Measurements from ENCODE around the gene SEMA5B. TPM values are rescaled to one million over a fixed set of nuclear protein-coding genes. Genes with fewer than 3 reads are reported as not detected.

The SEMA5B gene
- total RNA-seq, 2 donors from 2014 or later, result 0.15 to 0.59 TPM

DNA sequence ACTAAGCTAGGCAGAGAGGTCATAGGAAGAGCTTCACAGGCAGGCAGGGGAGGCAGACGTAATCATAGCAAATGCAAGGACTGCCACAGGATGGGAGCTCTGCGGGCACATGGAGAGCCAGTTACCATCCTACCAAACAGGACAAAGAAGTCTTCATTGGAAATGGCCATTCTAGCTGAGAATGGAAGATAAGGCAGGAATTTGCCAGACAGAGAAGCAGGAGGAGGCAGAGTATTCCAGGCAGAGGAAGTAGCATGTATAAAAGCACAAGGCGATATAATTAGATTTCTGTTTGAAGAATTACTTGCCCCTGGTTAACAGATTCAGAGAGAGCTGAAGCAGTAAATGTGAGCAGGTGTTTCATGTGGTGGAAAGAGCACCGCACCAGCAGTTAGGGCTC is 3.5 kb upstream of the SEMA5B start:
- ATAC-seq (no peak), DNase-seq (no peak)
- intact Hi-C loops (cut with DNase I, micrococcal nuclease), result no loop called here

- intact Hi-C loops (cut with DNase I, micrococcal nuclease), result loop anchor here in 1 of 2 donors (10.0 kb wide), 1 partner anchor 84 kb away; no protein-coding TSS in a partner anchor
- peak; percentile 13 to 26 for DNase-seq
- ATAC-seq, result peak; percentile 48
Observed at GRCh38 chr3:123028233-123028828, 768 bp upstream of the SEMA5B start.

- peak; percentile 73 for ATAC-seq
- DNase-seq, result peak in 1 of 2 donors; percentile 41
- intact Hi-C loops (cut with DNase I, micrococcal nuclease), result loop anchor here in 1 of 2 donors (10.0 kb wide), 1 partner anchor 82 kb away; no protein-coding TSS in a partner anchor
Observed at GRCh38 chr3:123026565-123027291, 835 bp downstream of the SEMA5B start.

- DNase-seq, result peak in 1 of 2 donors; percentile 8
- ATAC-seq, result peak; percentile 30
- intact Hi-C loops (cut with DNase I, micrococcal nuclease), result loop anchor here in 1 of 2 donors (10.0 kb wide), 1 partner anchor 81 kb away; no protein-coding TSS in a partner anchor
Observed at GRCh38 chr3:123025642-123026521, 1.7 kb downstream of the SEMA5B start.

- ATAC-seq, result no peak
- DNase-seq, result no peak
- intact Hi-C loops (cut with DNase I, micrococcal nuclease), result loop anchor here in 1 of 2 donors (10.0 kb wide), 1 partner anchor 79 kb away; no protein-coding TSS in a partner anchor
Observed at GRCh38 chr3:123024056-123024455, 3.5 kb downstream of the SEMA5B start.

DNA sequence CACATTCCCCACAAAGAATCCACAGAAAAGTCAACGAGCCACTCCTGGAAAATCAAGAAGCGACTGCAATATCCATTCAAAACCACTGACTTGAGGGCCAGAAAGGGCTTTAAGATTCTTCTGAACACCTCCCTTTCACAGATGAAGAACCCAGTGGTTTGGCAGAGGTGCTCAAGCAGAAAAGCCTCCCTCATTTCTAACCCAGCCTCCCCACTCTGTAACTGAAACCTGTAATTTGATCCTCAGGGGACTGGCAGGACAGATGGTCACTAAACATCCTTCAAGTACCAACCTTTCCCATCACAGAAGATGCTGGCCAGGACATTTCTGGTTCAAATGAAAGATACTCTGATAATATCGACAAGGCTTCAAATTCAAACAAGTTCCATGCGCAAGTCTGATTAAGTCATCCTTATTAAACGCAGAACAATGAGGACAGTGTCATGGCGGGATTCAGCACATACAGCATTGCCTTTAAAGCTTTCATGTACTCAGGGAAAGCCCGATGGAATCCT is 5.5 kb downstream of the SEMA5B start:
- no peak for ATAC-seq
- DNase-seq, result no peak
- intact Hi-C loops (cut with DNase I, micrococcal nuclease), result loop anchor here in 1 of 2 donors (10.0 kb wide), 1 partner anchor 77 kb away; no protein-coding TSS in a partner anchor

DNA sequence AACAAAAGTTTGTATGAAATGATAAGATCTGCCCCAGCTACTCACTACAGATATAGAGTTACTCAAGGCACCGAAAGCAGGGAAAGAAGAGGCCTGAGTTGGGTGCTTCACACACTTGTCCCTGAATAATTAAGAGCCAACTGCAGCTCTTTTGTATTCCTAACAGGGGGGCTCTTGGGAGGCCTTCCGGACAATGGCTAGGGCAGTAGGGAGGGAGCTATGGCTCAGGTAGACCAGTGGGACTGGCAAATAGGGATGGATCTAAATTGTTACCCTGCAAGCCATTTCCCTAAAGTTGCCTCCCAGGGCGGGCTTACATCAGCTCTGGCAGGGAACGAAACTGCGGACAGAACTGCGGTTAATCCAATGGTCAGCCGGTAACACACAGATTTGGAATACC is 6.2 kb downstream of the SEMA5B start:
- no peak for DNase-seq
- no peak for ATAC-seq
- intact Hi-C loops (cut with DNase I, micrococcal nuclease), result loop anchor here in 1 of 2 donors (10.0 kb wide), 1 partner anchor 77 kb away; no protein-coding TSS in a partner anchor

DNA sequence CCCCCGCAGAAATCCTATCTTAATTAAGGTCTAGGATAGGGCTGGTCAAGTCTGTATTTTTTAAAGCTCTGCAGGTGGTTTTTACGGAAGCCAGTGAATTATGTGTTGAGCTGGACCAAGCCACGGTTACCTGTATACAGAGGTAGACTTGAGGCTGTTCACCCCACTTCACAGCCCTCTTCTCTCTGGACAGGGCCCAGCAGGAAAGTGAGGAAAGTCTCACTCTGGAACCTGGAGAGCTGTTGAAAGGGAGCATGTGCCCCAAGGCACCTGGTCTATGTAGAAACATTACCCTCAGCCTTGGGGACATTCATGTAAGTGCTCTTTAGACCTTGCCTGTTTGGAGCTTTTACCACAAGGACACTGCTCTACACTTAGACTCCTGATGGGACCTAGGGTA is 6.9 kb downstream of the SEMA5B start:
- no peak for ATAC-seq
- intact Hi-C loops (cut with DNase I, micrococcal nuclease), result loop anchor here in 1 of 2 donors (10.0 kb wide), 1 partner anchor 76 kb away; no protein-coding TSS in a partner anchor

DNA sequence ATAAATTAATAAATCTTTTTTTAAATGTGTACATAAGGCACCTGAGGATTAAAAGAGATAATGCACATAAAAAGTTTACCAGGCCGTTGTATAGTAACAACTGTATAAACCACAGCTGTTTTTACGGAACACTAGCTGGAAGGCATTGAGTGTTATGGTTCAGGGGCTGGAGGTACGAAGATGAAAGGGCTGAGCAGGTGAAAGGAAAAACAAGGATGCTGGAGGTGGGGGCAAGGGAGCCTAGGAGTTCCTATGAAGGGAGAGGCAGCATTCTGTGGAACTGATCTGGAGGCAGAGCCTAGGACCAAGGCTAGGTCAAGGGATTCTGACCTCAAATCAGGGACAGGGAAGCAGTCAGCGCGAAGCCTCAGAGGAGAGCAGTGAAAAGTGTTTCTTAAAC is 8.0 kb downstream of the SEMA5B start:
- intact Hi-C loops (cut with DNase I, micrococcal nuclease), result no loop called here
- DNase-seq, result no peak
- no peak for ATAC-seq

More for the DNA sequence above, 6.9 kb downstream of the SEMA5B start:
- DNase-seq, result no peak

- intact Hi-C loops (cut with DNase I, micrococcal nuclease), result no loop called here
- no peak for DNase-seq
- ATAC-seq, result no peak
Observed at GRCh38 chr3:123019161-123019560, 8.4 kb downstream of the SEMA5B start.

GRCh38 chr3:123018683-123019082 is 8.9 kb downstream of the SEMA5B start:
- DNase-seq, result no peak
- intact Hi-C loops (cut with DNase I, micrococcal nuclease), result no loop called here
- no peak for ATAC-seq

DNA sequence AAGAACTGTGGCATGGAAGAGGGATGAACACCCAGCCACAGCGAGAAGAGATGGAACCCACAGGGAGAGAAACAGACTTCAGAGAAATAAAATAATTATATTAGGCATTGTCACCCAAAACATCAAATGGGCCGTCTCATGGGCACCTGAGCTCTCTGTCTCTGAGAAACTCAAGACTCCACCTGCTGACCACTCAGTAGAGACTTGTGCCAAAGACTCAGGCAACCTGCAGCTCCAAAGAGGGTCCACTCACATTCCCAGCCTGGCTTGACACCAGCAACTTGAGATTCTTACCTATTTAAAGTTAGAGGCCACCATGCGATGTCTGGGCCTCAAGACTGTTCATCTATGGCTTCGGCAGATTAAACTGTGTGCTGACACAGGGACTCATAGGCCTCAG is 12.0 kb downstream of the SEMA5B start:
- no peak for ATAC-seq
- intact Hi-C loops (cut with DNase I, micrococcal nuclease), result no loop called here
- DNase-seq, result no peak

DNA sequence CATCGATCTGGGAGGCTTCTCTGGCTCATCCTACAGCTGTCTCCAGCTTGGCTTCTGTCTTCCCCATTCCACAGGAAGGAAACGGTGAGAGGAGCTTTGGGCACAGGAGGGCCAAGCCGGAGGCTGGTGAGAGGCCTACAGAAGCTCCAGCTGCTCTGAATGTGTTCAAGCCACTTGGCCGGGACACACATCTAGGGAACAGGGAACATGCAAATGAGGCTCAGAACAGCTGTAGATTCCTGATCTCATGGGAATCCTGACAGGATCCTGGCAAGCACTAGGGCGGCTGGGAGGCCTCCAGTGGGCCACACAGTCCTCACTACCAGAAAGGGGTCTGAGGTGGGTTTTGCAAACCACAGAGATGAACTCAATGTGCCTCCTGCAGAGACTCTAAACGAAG is 13.7 kb downstream of the SEMA5B start:
- DNase-seq, result no peak
- intact Hi-C loops (cut with DNase I, micrococcal nuclease), result no loop called here

DNA sequence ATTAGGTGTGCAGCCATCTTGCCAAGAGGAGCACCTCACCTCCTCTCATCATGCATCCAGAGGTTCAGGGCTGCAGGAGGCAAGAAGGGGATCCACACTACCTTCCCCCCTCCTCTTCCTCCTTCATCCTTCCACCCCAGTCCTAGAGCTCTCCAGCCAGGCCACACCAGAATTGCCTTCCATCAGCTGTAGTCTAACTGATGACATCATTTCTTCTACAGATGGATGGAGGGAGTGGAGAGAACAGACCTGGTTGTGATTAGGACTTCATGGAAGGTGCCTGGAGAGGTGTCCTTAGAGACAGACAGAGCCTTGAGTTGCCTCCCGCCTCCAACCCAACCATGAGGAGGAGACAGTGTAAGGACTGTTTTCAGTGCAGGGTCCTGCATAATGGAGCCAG is 14.9 kb downstream of the SEMA5B start:
- DNase-seq (no peak), ATAC-seq (no peak)
- intact Hi-C loops (cut with DNase I, micrococcal nuclease), result no loop called here

More for the DNA sequence above, 13.7 kb downstream of the SEMA5B start:
- ATAC-seq, result no peak

- ATAC-seq, result no peak
- no peak for DNase-seq
- intact Hi-C loops (cut with DNase I, micrococcal nuclease), result no loop called here
Observed at GRCh38 chr3:123011447-123011846, 16.1 kb downstream of the SEMA5B start.

DNA sequence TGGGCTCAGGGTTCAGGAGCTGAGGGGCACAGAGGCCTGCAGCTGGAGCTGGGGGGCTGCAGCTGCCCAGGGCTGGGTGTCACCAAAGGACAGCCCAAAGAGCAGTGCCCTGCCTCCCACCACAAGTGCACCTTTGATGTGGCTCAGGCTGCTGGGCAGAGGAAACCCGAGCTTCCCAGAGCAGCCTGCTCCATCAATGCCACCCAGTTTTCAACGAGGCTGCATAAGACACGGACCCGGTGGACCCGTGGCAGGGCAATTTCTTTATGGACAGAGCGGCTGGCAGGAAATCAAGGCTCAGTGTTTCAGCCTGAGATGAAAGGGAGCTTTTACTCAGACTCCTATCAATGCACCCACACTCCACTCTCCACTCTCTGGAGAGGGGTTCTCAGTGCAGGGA is 18.7 kb downstream of the SEMA5B start:
- ATAC-seq, result no peak
- intact Hi-C loops (cut with DNase I, micrococcal nuclease), result no loop called here

DNA sequence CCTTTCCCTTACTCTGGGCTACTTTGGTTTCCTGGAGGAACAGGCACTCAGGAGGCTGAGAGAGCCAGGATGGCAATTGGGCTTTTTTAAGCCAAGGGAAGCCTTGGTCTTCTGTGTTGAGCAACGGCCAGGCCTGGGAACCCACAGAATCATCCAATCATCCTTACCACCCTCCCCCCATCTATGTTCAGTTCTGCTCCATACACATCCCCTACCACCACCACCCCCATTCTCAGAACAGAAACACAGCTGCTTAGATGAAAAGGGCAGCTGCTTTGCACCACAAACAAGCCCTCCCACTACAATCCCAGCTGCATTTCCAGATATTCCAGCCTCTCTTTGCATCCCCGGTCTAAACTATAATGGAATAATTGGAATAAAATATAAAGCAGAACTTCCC is 21.0 kb downstream of the SEMA5B start:
- ATAC-seq (no peak), DNase-seq (no peak)
- intact Hi-C loops (cut with DNase I, micrococcal nuclease), result no loop called here

More for the DNA sequence above, 18.7 kb downstream of the SEMA5B start:
- DNase-seq, result no peak

DNA sequence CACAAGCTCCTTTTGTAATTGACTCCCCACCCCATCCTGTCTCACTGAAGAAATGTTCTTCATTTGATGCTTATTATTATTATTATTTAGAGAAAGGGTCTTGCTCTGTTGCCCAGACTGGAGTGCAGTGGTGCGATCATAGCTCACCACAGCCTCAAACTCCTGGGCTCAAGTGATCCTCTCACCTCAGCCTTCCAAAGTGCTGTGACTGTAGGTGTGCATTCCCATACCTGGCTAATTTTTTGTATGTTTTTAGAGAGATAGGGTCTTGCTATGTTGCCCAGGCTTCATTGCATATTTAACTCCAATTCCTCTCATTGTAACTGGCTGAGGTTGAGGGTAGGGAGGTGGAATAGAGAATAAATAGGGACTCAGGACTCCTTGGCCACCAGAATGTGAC is 22.3 kb downstream of the SEMA5B start:
- ATAC-seq, result no peak
- intact Hi-C loops (cut with DNase I, micrococcal nuclease), result no loop called here
- no peak for DNase-seq
